Right lobe of liver (tissue), 6 donors: ENCODE results near the gene NLRP6. TPM values are rescaled to one million over a fixed set of nuclear protein-coding genes. Genes with fewer than 3 reads are reported as not detected.
"Not testable (repeated sequence)": the region's sequence is repeated elsewhere in the genome, so short reads cannot be mapped to it uniquely, and the experiment has no call there.

Source experiments
- ATAC-seq, 4 donors: fragments of 200-7000 bp; cut with Tn5 transposase; one replicate each; pipeline ENCODE4 v1.9.1; 2020; ENCODE audit warnings: mild to moderate bottlenecking in 4 of 4, moderate library complexity in 4 of 4
- DNase-seq, 3 donors: peaks; one replicate each; pipeline ENCODE4 v3.0.0-alpha.2; 2020
- H3K27ac ChIP-seq, 3 donors: fragments of 200-600 bp; one replicate each; pipeline ENCODE4 v1.8.0; 2022
- H3K27me3 ChIP-seq, 2 donors: fragments of 200-600 bp; one replicate each; pipeline ENCODE4 v1.8.0; 2022
- H3K36me3 ChIP-seq, 4 donors: fragments of 200-600 bp; sonication (generic) in 1 of 4; one replicate each; pipeline versions ENCODE4 v1.5.1 to v1.8.0; 2017 to 2022; ENCODE audit warnings: control low read depth in 1 of 4
- H3K4me1 ChIP-seq, 4 donors: fragments of 200-600 bp; sonication (generic) in 1 of 4; one replicate each; pipeline versions ENCODE4 v1.5.1 to v1.8.0; 2017 to 2022; ENCODE audit warnings: control low read depth in 1 of 4
- H3K4me3 ChIP-seq, 3 donors: fragments of 200-600 bp; one replicate each; pipeline ENCODE4 v1.8.0; 2022
- H3K9me3 ChIP-seq, 4 donors: fragments of 200-600 bp; sonication (generic) in 1 of 4; one replicate each; pipeline versions ENCODE4 v1.5.1 to v1.8.0; 2017 to 2022; ENCODE audit warnings: control low read depth in 1 of 4
- POLR2A ChIP-seq: fragments of 450-650 bp; IDR thresholded peaks from one replicate; pipeline ENCODE4 v1.6.1; 2017; ENCODE audit warnings: antibody characterized with exemption, mild to moderate bottlenecking
- WGBS: methylation state at CpG from one replicate; pipeline ENCODE4 v1.1.6; 2018; ENCODE audit warnings: low coverage, low lambda C conversion rate; ENCODE audit not compliant: insufficient coverage; ENCODE audit errors: missing lambda C conversion rate; 5-methylcytosine and 5-hydroxymethylcytosine counted together
- intact Hi-C, 2 donors: fragments of 100-400 bp; cut with DNase I; formaldehyde crosslinking; loops; one replicate each; pipeline versions ENCODE4 v1.11.2 to v1.14.1; 2022
- total RNA-seq, 6 experiments: library from RNA; depleted of rRNA in 2 of 6; stranded (reverse); fragments of >200 nt in 2 of 6; fragmentation: NEBNext Ultra II Directional in 3 of 6; extraction: Animal tissue kit (Norgen Biotek cat#: 25700) in 3 of 6; gene quantifications; one replicate each; pipeline versions ENCODE4 v1.1.0 to v1.2.4, GENCODE V29; 2016 to 2023
- TF ChIP-seq, protein P1 (sequence below), 4 donors: fragments of 200-600 bp in 3 of 4; fragments of 450-650 bp in 1 of 4; IDR thresholded peaks; one replicate each; pipeline versions ENCODE4 v1.5.1 to v1.8.0; 2016 to 2022; ENCODE audit warnings: antibody characterized with exemption in 4 of 4, mild to moderate bottlenecking in 2 of 4
- donor health status: DM: no; HTN: yes; CAD: no.
- donor health status: DM: no; HTN: no; CAD: no.
- donor health status: DM: no; HTN: no; CAD: no.
- donor health status: DM: no; HTN: yes; CAD: no.
- donor health status: DM: no; HTN: yes; CAD: no.

Gene NLRP6
- total RNA-seq, 6 experiments from 2014 or later, result 0.22 to 6.2 (median 1.6) TPM

DNA sequence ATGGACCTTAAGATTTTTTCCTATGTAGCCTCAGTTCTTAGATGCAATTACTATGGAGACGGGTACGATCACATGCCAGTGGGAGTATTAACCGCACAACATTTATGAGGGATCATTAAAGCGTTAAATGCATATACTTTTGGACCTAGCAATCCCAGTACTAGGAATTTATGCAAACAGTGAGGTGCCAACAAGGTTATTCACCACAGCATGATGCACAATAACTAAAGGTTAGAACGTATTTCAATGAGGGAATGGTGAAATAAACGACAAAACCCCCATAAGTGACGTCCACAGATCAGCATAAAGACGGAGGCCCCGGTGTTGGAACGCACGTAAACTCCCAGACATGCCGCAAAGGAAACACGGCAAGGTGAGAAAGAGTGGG, 42.6 kb upstream of the NLRP6 start:
- Histone ChIP-seq H3K27me3 (no peaks in the 10 kb centered on the region), H3K4me3 (peak overlapping the region; percentile 84 to 95 (median 95)), H3K4me1 (peaks cover 0 to 16% (median 7%) of the 10 kb centered on the region in 4 donors), H3K27ac (peak overlapping the region; percentile 56 to 80 (median 64)), H3K9me3 (no peaks in the 10 kb centered on the region), H3K36me3 (peaks cover 0 to 6% (median 0%) of the 10 kb centered on the region in 4 donors)
- TF ChIP-seq POLR2A, result no peak
- TF ChIP-seq, protein P1, sequence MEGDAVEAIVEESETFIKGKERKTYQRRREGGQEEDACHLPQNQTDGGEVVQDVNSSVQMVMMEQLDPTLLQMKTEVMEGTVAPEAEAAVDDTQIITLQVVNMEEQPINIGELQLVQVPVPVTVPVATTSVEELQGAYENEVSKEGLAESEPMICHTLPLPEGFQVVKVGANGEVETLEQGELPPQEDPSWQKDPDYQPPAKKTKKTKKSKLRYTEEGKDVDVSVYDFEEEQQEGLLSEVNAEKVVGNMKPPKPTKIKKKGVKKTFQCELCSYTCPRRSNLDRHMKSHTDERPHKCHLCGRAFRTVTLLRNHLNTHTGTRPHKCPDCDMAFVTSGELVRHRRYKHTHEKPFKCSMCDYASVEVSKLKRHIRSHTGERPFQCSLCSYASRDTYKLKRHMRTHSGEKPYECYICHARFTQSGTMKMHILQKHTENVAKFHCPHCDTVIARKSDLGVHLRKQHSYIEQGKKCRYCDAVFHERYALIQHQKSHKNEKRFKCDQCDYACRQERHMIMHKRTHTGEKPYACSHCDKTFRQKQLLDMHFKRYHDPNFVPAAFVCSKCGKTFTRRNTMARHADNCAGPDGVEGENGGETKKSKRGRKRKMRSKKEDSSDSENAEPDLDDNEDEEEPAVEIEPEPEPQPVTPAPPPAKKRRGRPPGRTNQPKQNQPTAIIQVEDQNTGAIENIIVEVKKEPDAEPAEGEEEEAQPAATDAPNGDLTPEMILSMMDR (IDR thresholded peaks at IDR 0.05), result no peak
- DNase-seq (no peak), ATAC-seq (peak in 1 of 4 donors; percentile 4)
- intact Hi-C loops, result no loop called here
- WGBS, result under 1% methylated on average over 13 of the region's 13 CpGs

DNA sequence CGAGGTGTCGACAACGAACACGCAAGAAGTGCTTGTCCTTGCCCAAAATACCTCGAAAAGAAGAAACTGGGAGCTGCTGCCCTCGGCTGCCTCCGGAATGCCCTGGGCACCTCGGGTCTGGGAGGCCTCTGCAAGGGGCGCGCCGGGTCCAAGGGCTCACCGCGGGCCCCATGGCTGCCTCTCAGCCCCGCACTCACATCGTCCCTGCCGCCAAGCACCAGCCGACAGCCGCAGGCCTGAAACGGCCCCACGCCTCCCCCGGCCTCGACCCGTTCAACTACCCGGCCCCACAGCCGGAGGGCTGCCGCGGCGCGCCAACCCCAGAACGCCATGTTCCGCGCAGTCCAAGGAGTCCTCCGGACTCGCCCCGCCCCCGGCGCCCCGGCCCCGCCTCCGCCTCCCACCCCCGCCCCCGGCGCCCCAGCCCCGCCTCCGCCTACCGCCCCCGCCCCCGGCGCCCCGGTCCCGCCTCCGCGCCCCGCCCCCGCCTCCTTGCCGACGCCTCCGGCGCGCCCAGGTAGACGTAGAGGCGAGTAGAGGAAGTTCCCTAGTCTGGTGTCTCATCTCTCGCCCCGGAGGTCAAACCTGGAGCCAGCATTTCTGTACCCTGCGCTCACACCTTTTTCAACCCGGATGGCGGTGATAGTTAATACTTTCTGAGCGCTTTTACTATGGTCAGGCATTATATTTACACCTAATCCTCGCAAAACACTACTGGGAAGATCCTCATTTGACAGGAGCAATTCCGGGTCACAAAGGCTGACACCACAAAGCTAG, 42.0 kb upstream of the NLRP6 start, which contains the start of gene SIRT3:
Gene SIRT3, minus strand, starts transcription at position 346 of the 777 bp plus-strand sequence. Its CDS starts 14 bp downstream, at position 332.
- DNase-seq (peak; percentile 91 to 93 (median 91)), ATAC-seq (peak; percentile 91 to 96 (median 94))
- Histone ChIP-seq H3K36me3 (peaks cover 0 to 9% (median 3%) of the 10 kb centered on the region in 4 donors), H3K27me3 (no peaks in the 10 kb centered on the region), H3K4me3 (peak within 1 kb of the TSS; percentile 86 to 95 (median 95)), H3K4me1 (peaks cover 0 to 16% (median 7%) of the 10 kb centered on the region in 4 donors), H3K9me3 (no peaks in the 10 kb centered on the region), H3K27ac (peak within 1 kb of the TSS; percentile 80 to 94 (median 83))
- WGBS, result 0% methylated on average over 11 of the region's 70 CpGs
- intact Hi-C loops, result no loop called here
- TF ChIP-seq, protein P1 (IDR thresholded peaks at IDR 0.05), result peak in 2 of 4 donors; percentile 17 to 24
- TF ChIP-seq POLR2A, result peak; percentile 30

DNA sequence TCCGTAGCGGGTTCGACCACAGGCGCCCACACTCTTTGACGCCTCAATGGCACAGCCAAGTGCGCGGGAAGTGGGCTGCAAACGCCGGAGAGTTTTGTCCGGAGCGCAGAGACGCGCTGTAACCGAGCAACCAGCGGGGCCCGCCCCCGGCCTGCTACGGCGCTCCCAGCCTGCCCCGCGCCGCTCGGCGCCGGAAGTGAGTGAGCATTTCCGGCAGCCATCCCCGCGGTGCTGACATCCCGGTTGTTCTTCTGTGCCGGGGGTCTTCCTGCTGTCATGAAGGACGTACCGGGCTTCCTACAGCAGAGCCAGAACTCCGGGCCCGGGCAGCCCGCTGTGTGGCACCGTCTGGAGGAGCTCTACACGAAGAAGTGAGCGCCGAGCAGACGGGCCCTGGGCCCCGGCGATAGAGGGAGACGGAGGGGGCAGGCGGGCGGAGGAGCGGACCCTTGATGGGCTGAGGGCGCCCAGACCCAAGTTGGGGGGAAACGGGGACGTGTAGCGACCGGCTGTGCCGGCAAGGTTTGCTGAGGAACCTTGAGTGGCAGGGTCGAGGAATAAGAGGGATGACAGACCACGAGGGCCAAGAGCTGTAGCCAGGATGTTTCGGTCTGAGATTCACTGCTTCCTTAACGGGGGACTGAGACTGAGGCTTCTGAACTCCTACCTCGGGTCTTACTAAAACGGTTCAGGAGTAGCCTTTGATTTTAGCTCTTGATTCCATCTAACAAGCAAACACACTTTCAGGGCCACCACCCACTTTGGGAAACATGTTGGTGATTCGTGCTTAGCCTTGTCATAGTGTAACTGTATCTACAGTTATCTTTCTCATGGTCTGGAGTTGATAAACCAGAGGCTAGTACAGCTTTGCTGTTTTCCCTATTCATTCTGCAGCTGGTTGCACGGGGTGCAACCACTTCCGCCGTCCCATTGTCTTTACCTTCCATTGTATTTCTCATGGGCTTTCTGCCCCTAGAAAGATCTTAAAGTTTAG, 41.1 kb upstream of the NLRP6 start, which contains the start of gene PSMD13:
Gene PSMD13, plus strand, starts transcription at position 203 of the 994 bp plus-strand sequence. Its CDS starts 74 bp downstream, at position 277.
- peak; percentile 91 to 93 (median 93) for ATAC-seq
- 1% methylated on average over 29 of the region's 62 CpGs for WGBS
- H3K27me3 ChIP-seq, result no peaks in the 10 kb centered on the region
- TF ChIP-seq, protein P1 (IDR thresholded peaks at IDR 0.05), result peak in 1 of 4 donors; percentile 0
- no peak for TF ChIP-seq POLR2A
- intact Hi-C loops, result no loop called here
- no peaks in the 10 kb centered on the region for H3K9me3 ChIP-seq
- peak within 1 kb of the TSS; percentile 80 to 94 (median 83) for H3K27ac ChIP-seq
- peak within 1 kb of the TSS; percentile 86 to 95 (median 95) for H3K4me3 ChIP-seq
- peaks cover 0 to 16% (median 7%) of the 10 kb centered on the region in 4 donors for H3K4me1 ChIP-seq
- peaks cover 0 to 18% (median 4%) of the 10 kb centered on the region in 4 donors for H3K36me3 ChIP-seq
- peak; percentile 88 to 91 (median 90) for DNase-seq

DNA sequence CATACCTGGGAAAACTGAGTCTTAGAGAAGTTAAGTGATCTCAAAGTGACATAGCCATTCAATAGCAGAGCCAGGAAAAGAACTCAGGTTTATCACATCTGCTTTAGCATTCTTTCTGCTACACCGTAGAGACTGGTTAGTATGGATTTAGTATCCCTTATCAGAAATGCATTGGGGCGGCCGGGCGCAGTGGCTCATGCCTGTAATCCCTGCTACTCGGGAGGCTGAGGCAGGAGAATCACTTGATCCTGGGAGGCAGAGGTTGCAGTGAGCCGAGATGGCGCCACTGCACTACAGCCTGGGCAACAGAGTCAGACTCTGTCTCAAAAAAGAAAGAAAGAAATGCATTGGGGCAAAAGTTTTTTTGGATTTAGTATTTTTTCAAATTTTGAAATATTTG, 39.9 kb upstream of the NLRP6 start:
- H3K9me3 ChIP-seq, H3K4me3 ChIP-seq, intact Hi-C loops, ATAC-seq, DNase-seq, H3K27ac ChIP-seq, H3K27me3 ChIP-seq: not testable (repeated sequence)
- H3K36me3 ChIP-seq, result peaks cover 0 to 25% (median 8%) of the 10 kb centered on the region in 4 donors
- WGBS, result 90% methylated on average over 7 of the region's 7 CpGs
- peaks cover 0 to 16% (median 7%) of the 10 kb centered on the region in 4 donors for H3K4me1 ChIP-seq
